Loucy (cell line): ENCODE data around the gene OR6M1.

Source experiments
- H2AFZ ChIP-seq: fragments of 200-600 bp; sonication (generic); 2 replicates; pipeline ENCODE4 v1.6.0; 2016; ENCODE audit warnings: antibody characterized with exemption, mild to moderate bottlenecking, low read length, moderate library complexity
- H3F3A ChIP-seq: fragments of 200-600 bp; 2 replicates; pipeline ENCODE4 v1.6.0; 2016; ENCODE audit warnings: antibody characterized with exemption, low read depth, mild to moderate bottlenecking
- H3K27me3 ChIP-seq: fragments of 200-600 bp; sonication (generic); 2 replicates; pipeline ENCODE4 v1.6.1; 2014; ENCODE audit warnings: low read length, mild to moderate bottlenecking; ENCODE audit not compliant: insufficient read depth, poor library complexity, severe bottlenecking
- H3K36me3 ChIP-seq: fragments of 200-600 bp; sonication (generic); 2 replicates; pipeline ENCODE4 v1.6.1; 2016; ENCODE audit warnings: low read length; ENCODE audit not compliant: insufficient read depth
- H3K4me1 ChIP-seq: fragments of 200-600 bp; sonication (generic); 2 replicates; pipeline ENCODE4 v1.5.1; 2014; ENCODE audit warnings: low read length, mild to moderate bottlenecking; ENCODE audit not compliant: insufficient read depth, poor library complexity, severe bottlenecking
- H3K4me2 ChIP-seq: fragments of 200-600 bp; sonication (generic); 2 replicates; pipeline ENCODE4 v1.6.0; 2014; ENCODE audit warnings: antibody characterized with exemption, low read length, low read depth, mild to moderate bottlenecking; ENCODE audit not compliant: poor library complexity, severe bottlenecking
- H3K4me3 ChIP-seq: fragments of 200-600 bp; sonication (generic); 2 replicates; pipeline ENCODE4 v1.5.1; 2014; ENCODE audit warnings: low read length, mild to moderate bottlenecking, mixed read lengths; ENCODE audit not compliant: poor library complexity, severe bottlenecking
- H3K79me2 ChIP-seq: fragments of 200-600 bp; sonication (generic); 2 replicates; pipeline ENCODE4 v1.6.1; 2014; ENCODE audit warnings: low read length; ENCODE audit not compliant: insufficient read depth
- H3K9ac ChIP-seq: fragments of 200-600 bp; sonication (generic); 2 replicates; pipeline ENCODE4 v1.6.0; 2014; ENCODE audit warnings: mild to moderate bottlenecking, low read depth, low read length, moderate library complexity; ENCODE audit not compliant: poor library complexity, severe bottlenecking
- H3K9me2 ChIP-seq: fragments of 200-600 bp; sonication (generic); replicated peaks from 2 replicates; pipeline ENCODE4 v1.6.1; 2016; ENCODE audit warnings: low read depth, low read length, mixed read lengths
- H3K9me3 ChIP-seq: fragments of 200-600 bp; sonication (generic); 2 replicates; pipeline ENCODE4 v1.6.1; 2014; ENCODE audit warnings: mild to moderate bottlenecking, antibody characterized with exemption, low read length, low read depth; ENCODE audit not compliant: insufficient read depth
- H4K20me1 ChIP-seq: fragments of 200-600 bp; sonication (generic); 2 replicates; pipeline ENCODE4 v1.6.0; 2014; ENCODE audit warnings: antibody characterized with exemption, low read length, mild to moderate bottlenecking; ENCODE audit not compliant: insufficient read depth, poor library complexity, severe bottlenecking
- CTCF ChIP-seq: fragments of 200-600 bp; sonication (generic); conservative IDR thresholded peaks from 2 replicates; pipeline ENCODE4 v1.5.1; 2014; ENCODE audit warnings: mild to moderate bottlenecking, antibody characterized with exemption, low read length
- EZH2phosphoT487 ChIP-seq: fragments of 200-600 bp; IDR thresholded peaks from 2 replicates; pipeline ENCODE4 v1.6.1; 2018; ENCODE audit warnings: antibody characterized with exemption, mild to moderate bottlenecking, moderate library complexity, borderline replicate concordance

OR6M1 gene

GRCh38 chr11:123760894-123761293 is 45.3 kb downstream of the OR6M1 start:
- Histone ChIP-seq H3K9me3 (no peaks in the 10 kb centered on the region; the same call in 1 of the 2 replicates), H2AFZ (no peak overlapping the region), H3F3A (no peaks in the 10 kb centered on the region), H3K79me2 (no peaks in the 10 kb centered on the region), H3K4me2 (no peak overlapping the region), H3K9ac (no peak overlapping the region), H3K27me3 (no peaks in the 10 kb centered on the region), H3K4me3 (no peak overlapping the region), H3K9me2 (no peaks in the 10 kb centered on the region), H3K36me3 (no peaks in the 10 kb centered on the region), H3K4me1 (no peaks in the 10 kb centered on the region), H4K20me1 (no peaks in the 10 kb centered on the region)
- no peak for TF ChIP-seq CTCF
- TF ChIP-seq EZH2phosphoT487, result no peak

- H3K4me3 ChIP-seq, result no peak overlapping the region
- H3K36me3 ChIP-seq, result no peaks in the 10 kb centered on the region
- H2AFZ ChIP-seq, result no peak overlapping the region
- no peaks in the 10 kb centered on the region for H4K20me1 ChIP-seq
- no peaks in the 10 kb centered on the region for H3K27me3 ChIP-seq
- no peaks in the 10 kb centered on the region for H3F3A ChIP-seq
- no peaks in the 10 kb centered on the region for H3K9me2 ChIP-seq
- no peaks in the 10 kb centered on the region for H3K4me1 ChIP-seq
- H3K9ac ChIP-seq, result no peak overlapping the region
- TF ChIP-seq CTCF (no peak), EZH2phosphoT487 (no peak)
- H3K4me2 ChIP-seq, result no peak overlapping the region
- H3K79me2 ChIP-seq, result no peaks in the 10 kb centered on the region
- no peaks in the 10 kb centered on the region; the same call in 1 of the 2 replicates for H3K9me3 ChIP-seq
Measured at GRCh38 chr11:123757976-123758375, 48.2 kb downstream of the OR6M1 start.

- H3K27me3 ChIP-seq, result no peaks in the 10 kb centered on the region
- H3K79me2 ChIP-seq, result no peaks in the 10 kb centered on the region
Measured at GRCh38 chr11:123755813-123756212, 50.3 kb downstream of the OR6M1 start.

More at GRCh38 chr11:123755813-123756212, 50.3 kb downstream of the OR6M1 start:
- no peaks in the 10 kb centered on the region for H3K9me2 ChIP-seq
- no peak overlapping the region for H3K4me3 ChIP-seq
- no peak overlapping the region for H2AFZ ChIP-seq
- H4K20me1 ChIP-seq, result no peaks in the 10 kb centered on the region
- H3K4me2 ChIP-seq, result no peak overlapping the region
- H3K9me3 ChIP-seq, result no peaks in the 10 kb centered on the region
- no peaks in the 10 kb centered on the region for H3F3A ChIP-seq
- TF ChIP-seq EZH2phosphoT487, result no peak
- H3K36me3 ChIP-seq, result no peaks in the 10 kb centered on the region
- no peak overlapping the region for H3K9ac ChIP-seq
- H3K4me1 ChIP-seq, result no peaks in the 10 kb centered on the region
